CD4-positive, alpha-beta memory T cell (primary cell): ENCODE measurements around the gene EGFL6. TPM values are rescaled to one million over a fixed set of nuclear protein-coding genes. Genes with fewer than 3 reads are reported as not detected.

ENCODE experiments used
- CTCF ChIA-PET: fragments of 350-600 bp; sonication (Branson Sonifier 250); formaldehyde crosslinking; loops from one replicate; lab custom pipeline; 2021; ENCODE audit warnings: inconsistent platforms; ENCODE audit not compliant: partially characterized antibody; lab: Charles Lee
- POLR2A ChIA-PET: fragments of 350-600 bp; sonication (Branson Sonifier 250); formaldehyde crosslinking; loops from one replicate; lab custom pipeline; 2021; ENCODE audit not compliant: partially characterized antibody; lab: Charles Lee
- DNase-seq, 5 donors: peaks; one replicate each; pipeline versions ENCODE4 v3.0.0 to v3.0.0-alpha.2; 2020 to 2022; ENCODE audit warnings: mixed read lengths in 1 of 5
- H3K27ac ChIP-seq: one replicate; pipeline ENCODE4 v1.7.0; 2013; ENCODE audit warnings: low read depth, low read length
- H3K27me3 ChIP-seq: 2 replicates; pipeline ENCODE4 v1.7.0; 2013; ENCODE audit warnings: mild to moderate bottlenecking, low read length, moderate library complexity; ENCODE audit not compliant: insufficient read depth
- H3K36me3 ChIP-seq: 2 replicates; pipeline ENCODE4 v1.7.0; 2013; ENCODE audit warnings: mild to moderate bottlenecking, low read length, moderate library complexity; ENCODE audit not compliant: insufficient read depth
- H3K4me1 ChIP-seq: 2 replicates; pipeline ENCODE4 v1.7.0; 2013; ENCODE audit warnings: mild to moderate bottlenecking, low read length, moderate library complexity; ENCODE audit not compliant: insufficient read depth
- H3K4me3 ChIP-seq, 2 donors: one replicate each; pipeline ENCODE4 v1.7.0; 2013; ENCODE audit warnings: low read length in 2 of 2, mild to moderate bottlenecking in 1 of 2
- H3K9me3 ChIP-seq, 2 donors: one replicate each; pipeline ENCODE4 v1.7.0; 2013; ENCODE audit warnings: low read length in 2 of 2, control low read depth in 1 of 2; ENCODE audit not compliant: control insufficient read depth in 1 of 2
- H3K27ac Mint-ChIP-seq, 7 donors: one replicate each; pipeline ENCODE4 v1.8.0; 2020 to 2021; ENCODE audit warnings: mixed read lengths in 7 of 7, mild to moderate bottlenecking in 6 of 7, inconsistent platforms in 3 of 7, moderate library complexity in 3 of 7
- H3K27me3 Mint-ChIP-seq, 2 donors: one replicate each; pipeline ENCODE4 v1.8.0; 2020 to 2021; ENCODE audit warnings: mixed read lengths in 2 of 2
- H3K36me3 Mint-ChIP-seq, 2 donors: one replicate each; pipeline ENCODE4 v1.8.0; 2020 to 2021; ENCODE audit warnings: mixed read lengths in 2 of 2, inconsistent platforms in 1 of 2, mild to moderate bottlenecking in 1 of 2
- H3K4me1 Mint-ChIP-seq, 4 donors: one replicate each; pipeline ENCODE4 v1.8.0; 2020 to 2021; ENCODE audit warnings: mixed read lengths in 4 of 4, mild to moderate bottlenecking in 1 of 4
- H3K4me3 Mint-ChIP-seq, 8 donors: one replicate each; pipeline ENCODE4 v1.8.0; 2020 to 2021; ENCODE audit warnings: mixed read lengths in 8 of 8, mild to moderate bottlenecking in 7 of 8, moderate library complexity in 6 of 8, inconsistent platforms in 3 of 8
- H3K9me3 Mint-ChIP-seq, 8 donors: one replicate each; pipeline ENCODE4 v1.8.0; 2020 to 2021; ENCODE audit warnings: mixed read lengths in 8 of 8, mild to moderate bottlenecking in 5 of 8, inconsistent platforms in 3 of 8, moderate library complexity in 1 of 8
- intact Hi-C: fragments of 100-400 bp; cut with micrococcal nuclease; formaldehyde crosslinking; loops from one replicate; pipeline ENCODE4 v1.15.1; 2023
- polyA plus RNA-seq, 2 donors: library from polyadenylated mRNA; unstranded; fragments of 300-500 nt; fragmentation: Illumina TruSeq; gene quantifications; one replicate each; pipeline ENCODE4 v1.2.3, GENCODE V29; 2021
- total RNA-seq, 2 experiments: library from RNA; stranded (reverse); gene quantifications; one replicate each; pipeline ENCODE4 v1.2.3, GENCODE V29; 2021

The EGFL6 gene
- total and polyA plus RNA-seq, 4 experiments from 2014 or later = not detected

DNA sequence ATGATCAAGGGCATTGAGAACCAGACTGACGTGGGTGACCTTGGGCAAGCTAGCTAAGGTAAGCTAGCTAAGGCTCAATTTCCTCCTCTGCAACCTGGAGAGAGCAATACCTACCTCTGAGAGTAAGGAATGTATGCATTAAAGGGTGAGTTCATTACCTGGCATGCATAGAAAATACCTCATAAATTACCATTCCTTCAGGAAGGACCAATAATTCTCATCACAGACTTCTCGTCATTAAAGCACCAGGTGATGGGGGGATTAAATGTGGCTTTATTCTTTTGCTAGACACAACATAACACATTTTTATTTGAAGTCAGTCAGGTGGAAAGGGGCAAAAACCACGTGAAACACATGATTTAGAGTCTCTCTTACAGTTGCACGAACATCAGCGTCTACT, 21.5 kb downstream of the EGFL6 start:
- H3K4me3 ChIP-seq = no peak overlapping the region
- ChIA-PET CTCF (no interaction called here), POLR2A (no interaction called here)
- no peaks in the 10 kb centered on the region for H3K9me3 ChIP-seq
- no peaks in the 10 kb centered on the region for H3K36me3 Mint-ChIP-seq
- H3K27me3 Mint-ChIP-seq = peaks cover 2 to 5% of the 10 kb centered on the region in 2 donors
- H3K9me3 Mint-ChIP-seq = peaks cover 0 to 3% (median 0%) of the 10 kb centered on the region in 8 donors
- no peaks in the 10 kb centered on the region for H3K27me3 ChIP-seq
- H3K4me3 Mint-ChIP-seq = no peak overlapping the region
- H3K4me1 Mint-ChIP-seq = no peaks in the 10 kb centered on the region
- no peaks in the 10 kb centered on the region for H3K4me1 ChIP-seq
- H3K36me3 ChIP-seq = no peaks in the 10 kb centered on the region
- no peak overlapping the region for H3K27ac Mint-ChIP-seq
- intact Hi-C loops = no loop called here
- DNase-seq = no peak
- H3K27ac ChIP-seq = no peak overlapping the region

DNA sequence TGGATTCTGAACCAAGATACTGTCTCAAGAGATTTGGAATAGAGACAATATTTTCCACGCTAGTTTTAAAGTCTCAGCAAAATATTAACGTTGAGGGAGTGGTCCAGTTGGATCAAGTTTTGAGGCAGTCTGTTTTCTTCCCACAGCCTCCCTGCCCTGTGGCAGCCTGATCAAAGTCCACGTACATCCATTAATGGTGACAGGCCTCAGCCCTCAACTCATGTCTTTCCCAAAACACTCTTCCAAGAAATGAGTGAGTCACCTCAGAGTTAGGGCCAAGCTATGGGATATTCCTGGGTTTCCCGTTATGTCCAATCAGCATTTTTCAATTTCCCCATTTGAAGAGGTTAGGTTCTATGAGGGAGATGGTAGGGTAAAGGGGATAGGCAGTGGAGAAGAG, 28.5 kb downstream of the EGFL6 start:
- Histone ChIP-seq H3K27ac (no peak overlapping the region), H3K27me3 (peaks cover 3% of the 10 kb centered on the region), H3K9me3 (no peaks in the 10 kb centered on the region), H3K4me1 (no peaks in the 10 kb centered on the region), H3K4me3 (no peak overlapping the region), H3K36me3 (no peaks in the 10 kb centered on the region)
- Mint-ChIP-seq H3K27ac (no peak overlapping the region), H3K27me3 (peaks cover 4% of the 10 kb centered on the region in 2 donors), H3K4me1 (no peaks in the 10 kb centered on the region), H3K9me3 (peaks cover 0 to 6% (median 0%) of the 10 kb centered on the region in 8 donors), H3K4me3 (no peak overlapping the region), H3K36me3 (no peaks in the 10 kb centered on the region)
- intact Hi-C loops = no loop called here
- POLR2A ChIA-PET = no interaction called here
- DNase-seq = no peak
- CTCF ChIA-PET = no interaction called here

DNA sequence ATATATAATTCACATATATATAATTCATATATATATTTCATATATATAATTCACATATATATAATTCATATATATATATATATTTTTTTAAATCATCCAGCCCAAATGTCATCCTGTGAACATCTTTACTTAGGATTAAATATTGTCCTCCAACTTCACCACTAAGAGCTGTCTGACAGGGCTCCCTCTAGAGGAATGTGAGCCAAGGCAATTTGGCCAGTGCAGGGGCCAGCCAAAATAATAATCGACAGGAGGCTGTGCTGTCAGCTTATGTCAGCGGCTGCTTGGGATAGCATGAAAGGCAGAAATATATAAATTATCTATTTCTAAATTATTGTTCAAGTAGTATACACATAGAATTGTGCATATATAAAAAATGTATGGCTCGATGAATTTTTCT, 29.5 kb downstream of the EGFL6 start:
- intact Hi-C loops = no loop called here
- CTCF ChIA-PET = interaction anchor here (0.8 kb wide), 1 partner anchor 10 kb away, joined by 3 read pairs; no protein-coding TSS in a partner anchor
- POLR2A ChIA-PET = no interaction called here
- peaks cover 3% of the 10 kb centered on the region for H3K27me3 ChIP-seq
- no peaks in the 10 kb centered on the region for H3K36me3 Mint-ChIP-seq
- peaks cover 4% of the 10 kb centered on the region in 2 donors for H3K27me3 Mint-ChIP-seq
- no peak overlapping the region for H3K27ac ChIP-seq
- H3K27ac Mint-ChIP-seq = no peak overlapping the region
- DNase-seq = no peak
- H3K4me1 Mint-ChIP-seq = no peaks in the 10 kb centered on the region
- no peak overlapping the region for H3K4me3 Mint-ChIP-seq
- no peaks in the 10 kb centered on the region for H3K36me3 ChIP-seq
- no peaks in the 10 kb centered on the region for H3K4me1 ChIP-seq
- no peaks in the 10 kb centered on the region for H3K9me3 ChIP-seq
- H3K9me3 Mint-ChIP-seq = peaks cover 0 to 6% (median 0%) of the 10 kb centered on the region in 8 donors
- H3K4me3 ChIP-seq = no peak overlapping the region

DNA sequence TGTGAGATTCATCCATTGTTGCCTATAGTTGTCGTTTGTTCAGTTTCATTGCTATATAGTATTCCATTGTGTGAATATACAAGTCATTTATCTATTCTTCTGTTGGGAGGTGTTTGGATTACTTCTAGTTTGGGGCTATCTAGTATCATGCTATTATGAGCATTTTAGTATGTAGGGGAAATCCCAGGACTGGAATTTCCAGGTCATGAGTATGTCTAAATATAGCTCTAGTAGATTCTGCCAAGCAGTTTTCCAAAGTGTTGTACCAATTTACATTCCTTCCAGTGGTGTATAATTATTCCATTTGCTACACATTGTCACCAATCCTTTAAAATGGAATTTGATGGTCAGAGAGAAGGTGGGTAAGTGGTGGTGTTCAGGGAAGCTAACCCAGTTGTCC, 30.1 kb downstream of the EGFL6 start:
- Mint-ChIP-seq H3K4me3 (no peak overlapping the region), H3K27ac (no peak overlapping the region), H3K9me3 (peaks cover 0 to 6% (median 0%) of the 10 kb centered on the region in 8 donors), H3K27me3 (peaks cover 4% of the 10 kb centered on the region in 2 donors), H3K4me1 (no peaks in the 10 kb centered on the region), H3K36me3 (no peaks in the 10 kb centered on the region)
- intact Hi-C loops = no loop called here
- Histone ChIP-seq H3K27ac (no peak overlapping the region), H3K4me1 (no peaks in the 10 kb centered on the region), H3K9me3 (no peaks in the 10 kb centered on the region), H3K27me3 (peaks cover 3% of the 10 kb centered on the region), H3K4me3 (no peak overlapping the region), H3K36me3 (no peaks in the 10 kb centered on the region)
- no peak for DNase-seq
- POLR2A ChIA-PET = no interaction called here
- CTCF ChIA-PET = interaction anchor here (0.7 to 0.8 kb wide), 2 partner anchors 9 to 525 kb away, joined by 3 to 4 read pairs; no protein-coding TSS in a partner anchor

DNA sequence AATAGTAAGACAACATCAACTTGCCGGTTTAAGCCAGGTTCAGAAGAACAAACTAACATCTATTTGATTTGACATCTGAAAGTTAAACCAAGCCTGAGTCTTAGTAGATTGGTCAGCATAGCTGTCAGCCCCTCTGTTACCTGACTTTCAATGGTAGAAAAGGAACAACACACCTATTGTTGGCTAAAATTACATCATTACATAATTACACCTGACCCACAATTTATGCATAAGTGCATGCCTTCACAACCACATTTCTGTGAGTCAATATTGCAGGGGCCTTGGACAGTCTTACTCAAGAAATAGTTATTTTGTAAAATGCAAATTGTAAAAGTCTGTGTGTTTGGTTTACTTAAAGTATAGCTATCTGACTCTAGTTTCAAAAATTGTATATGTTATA, 36.2 kb downstream of the EGFL6 start:
- no peak overlapping the region for H3K27ac Mint-ChIP-seq
- Histone ChIP-seq H3K4me3 (no peak overlapping the region), H3K9me3 (no peaks in the 10 kb centered on the region), H3K36me3 (no peaks in the 10 kb centered on the region), H3K4me1 (no peaks in the 10 kb centered on the region), H3K27ac (no peak overlapping the region), H3K27me3 (peaks cover 3% of the 10 kb centered on the region)
- intact Hi-C loops = no loop called here
- H3K9me3 Mint-ChIP-seq = peaks cover 0 to 6% (median 0%) of the 10 kb centered on the region in 8 donors
- CTCF ChIA-PET = interaction anchor here (0.6 kb wide), 1 partner anchor 54 kb away, joined by 3 read pairs; no protein-coding TSS in a partner anchor
- DNase-seq = no peak
- no peaks in the 10 kb centered on the region for H3K4me1 Mint-ChIP-seq
- POLR2A ChIA-PET = no interaction called here
- no peak overlapping the region for H3K4me3 Mint-ChIP-seq
- peaks cover 0 to 4% of the 10 kb centered on the region in 2 donors for H3K27me3 Mint-ChIP-seq
- no peaks in the 10 kb centered on the region for H3K36me3 Mint-ChIP-seq

DNA sequence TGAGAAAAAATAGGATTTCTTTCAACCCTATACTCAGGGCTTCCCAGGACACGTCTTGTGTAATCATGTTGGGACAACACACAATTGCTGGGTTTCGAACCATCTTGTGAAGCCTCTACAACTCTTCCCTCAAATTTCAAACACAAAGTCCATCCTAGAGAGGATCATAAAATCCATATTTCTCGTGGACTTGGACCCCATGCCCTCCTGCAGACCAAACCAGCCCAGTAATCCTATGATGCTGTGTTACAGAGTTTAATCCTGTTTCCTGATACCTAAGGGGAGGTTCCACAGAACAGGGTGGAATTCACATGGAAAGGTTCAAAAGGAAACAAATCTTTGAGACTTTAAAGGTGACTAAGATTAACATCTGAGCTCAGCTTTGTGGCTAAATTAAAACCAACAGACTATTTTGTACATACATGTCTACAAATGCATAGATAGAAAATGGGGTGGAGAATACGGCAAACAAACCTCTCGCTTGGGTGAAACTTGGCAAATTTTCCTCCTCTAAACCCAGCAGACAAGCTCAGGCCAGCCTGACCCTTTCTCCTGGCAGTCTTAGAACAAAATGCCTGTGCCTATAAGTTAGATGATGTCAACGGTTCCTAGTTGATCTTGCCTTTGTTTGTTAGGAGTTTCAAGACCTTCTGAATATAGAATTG, 38.1 kb downstream of the EGFL6 start:
- Mint-ChIP-seq H3K27me3 (no peaks in the 10 kb centered on the region), H3K4me3 (no peak overlapping the region), H3K27ac (no peak overlapping the region), H3K36me3 (no peaks in the 10 kb centered on the region), H3K9me3 (peaks cover 0 to 4% (median 0%) of the 10 kb centered on the region in 8 donors), H3K4me1 (no peaks in the 10 kb centered on the region)
- Histone ChIP-seq H3K4me3 (no peak overlapping the region), H3K9me3 (no peaks in the 10 kb centered on the region), H3K36me3 (no peaks in the 10 kb centered on the region), H3K27ac (no peak overlapping the region), H3K27me3 (no peaks in the 10 kb centered on the region), H3K4me1 (no peaks in the 10 kb centered on the region)
- DNase-seq = no peak
- intact Hi-C loops = no loop called here
- CTCF ChIA-PET = interaction anchor here (1.8 kb wide), 1 partner anchor 8 kb away, joined by 3 read pairs; no protein-coding TSS in a partner anchor
- POLR2A ChIA-PET = no interaction called here

DNA sequence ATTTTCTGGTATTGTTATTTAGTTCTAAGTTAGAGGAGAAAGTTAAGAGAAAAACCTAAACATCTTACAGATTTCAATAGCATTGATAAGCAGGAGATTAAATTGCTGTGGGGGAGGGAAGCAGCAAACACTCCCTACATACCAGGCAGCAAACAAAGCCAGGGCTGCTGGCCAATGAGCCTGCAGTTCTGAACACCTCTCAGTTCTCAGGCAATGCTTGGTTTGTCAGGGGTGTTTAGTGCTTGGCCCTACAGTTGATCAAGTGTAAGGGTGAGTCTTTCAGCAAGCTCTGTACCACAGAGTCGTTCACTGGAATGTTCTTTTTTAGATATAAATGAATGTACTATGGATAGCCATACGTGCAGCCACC, 38.6 kb downstream of the EGFL6 start:
- Mint-ChIP-seq H3K9me3 (no peaks in the 10 kb centered on the region), H3K4me3 (no peak overlapping the region), H3K27ac (no peak overlapping the region), H3K4me1 (no peaks in the 10 kb centered on the region), H3K27me3 (no peaks in the 10 kb centered on the region), H3K36me3 (no peaks in the 10 kb centered on the region)
- Histone ChIP-seq H3K4me3 (no peak overlapping the region), H3K9me3 (no peaks in the 10 kb centered on the region), H3K4me1 (no peaks in the 10 kb centered on the region), H3K27ac (no peak overlapping the region), H3K36me3 (no peaks in the 10 kb centered on the region), H3K27me3 (no peaks in the 10 kb centered on the region)
- intact Hi-C loops = no loop called here
- DNase-seq = no peak
- ChIA-PET CTCF (interaction anchor here (1.8 kb wide), 1 partner anchor 9 kb away, joined by 3 read pairs; no protein-coding TSS in a partner anchor), POLR2A (no interaction called here)
